Trophoblast cell (in vitro differentiated cells and primary cell): Measurements from ENCODE around the gene KIF25.

ENCODE experiments used
- DNase-seq, 2 donors: peaks; one replicate each; pipeline ENCODE4 v3.0.0-alpha.2; 2016
- H2AFZ ChIP-seq: 2 replicates; pipeline ENCODE4 v1.6.1; 2013; ENCODE audit warnings: low read length, moderate library complexity, mild to moderate bottlenecking; ENCODE audit not compliant: insufficient read depth, poor library complexity
- H2AK5ac ChIP-seq: 2 replicates; pipeline ENCODE4 v1.6.1; 2013; ENCODE audit warnings: mild to moderate bottlenecking, low read length
- H2BK120ac ChIP-seq: 2 replicates; pipeline ENCODE4 v1.6.1; 2013; ENCODE audit warnings: low read length, mild to moderate bottlenecking, moderate library complexity; ENCODE audit not compliant: insufficient read depth, poor library complexity
- H2BK12ac ChIP-seq: 2 replicates; pipeline ENCODE4 v1.6.1; 2013; ENCODE audit warnings: mild to moderate bottlenecking, low read length, moderate library complexity
- H2BK5ac ChIP-seq: 2 replicates; pipeline ENCODE4 v1.6.1; 2013; ENCODE audit warnings: low read length, low read depth, moderate library complexity, mild to moderate bottlenecking; ENCODE audit not compliant: poor library complexity
- H3K14ac ChIP-seq: 2 replicates; pipeline ENCODE4 v1.6.1; 2013; ENCODE audit warnings: mild to moderate bottlenecking, low read length
- H3K18ac ChIP-seq: 2 replicates; pipeline ENCODE4 v1.6.1; 2013; ENCODE audit warnings: mild to moderate bottlenecking, low read length
- H3K23ac ChIP-seq: 2 replicates; pipeline ENCODE4 v1.6.1; 2013; ENCODE audit warnings: low read length
- H3K27ac ChIP-seq: 2 replicates; pipeline ENCODE4 v1.5.1; 2013; ENCODE audit warnings: low read depth, mild to moderate bottlenecking, inconsistent platforms, low read length, moderate library complexity
- H3K27me3 ChIP-seq: 2 replicates; pipeline ENCODE4 v1.6.1; 2013; ENCODE audit warnings: inconsistent platforms, mild to moderate bottlenecking, low read length, moderate library complexity; ENCODE audit not compliant: insufficient read depth
- H3K36me3 ChIP-seq, 2 experiments: 1 replicate in 1 of 2; 2 replicates in 1 of 2; pipeline ENCODE4 v1.6.1; 2013; ENCODE audit warnings: low read length in 2 of 2, mild to moderate bottlenecking in 2 of 2, moderate library complexity in 1 of 2; ENCODE audit not compliant: insufficient read depth in 2 of 2, control insufficient read depth in 1 of 2
- H3K4ac ChIP-seq: 2 replicates; pipeline ENCODE4 v1.6.1; 2013; ENCODE audit warnings: low read depth, mild to moderate bottlenecking, low read length, moderate library complexity
- H3K4me1 ChIP-seq, 2 experiments: 1 replicate in 1 of 2; 2 replicates in 1 of 2; pipeline ENCODE4 v1.6.1; 2013; ENCODE audit warnings: low read length in 2 of 2, mild to moderate bottlenecking in 2 of 2, moderate library complexity in 1 of 2; ENCODE audit not compliant: insufficient read depth in 2 of 2, control insufficient read depth in 1 of 2
- H3K4me2 ChIP-seq: 2 replicates; pipeline ENCODE4 v1.6.1; 2013; ENCODE audit warnings: inconsistent platforms, mild to moderate bottlenecking, low read length, moderate library complexity
- H3K4me3 ChIP-seq: 2 replicates; pipeline ENCODE4 v1.5.1; 2013; ENCODE audit warnings: mild to moderate bottlenecking, low read depth, low read length, inconsistent platforms
- H3K79me1 ChIP-seq: one replicate; pipeline ENCODE4 v1.6.1; 2013; ENCODE audit warnings: low read length
- H3K79me2 ChIP-seq: 2 replicates; pipeline ENCODE4 v1.6.1; 2013; ENCODE audit warnings: low read length, mild to moderate bottlenecking; ENCODE audit not compliant: control insufficient read depth, insufficient read depth, poor library complexity
- H3K9ac ChIP-seq: 2 replicates; pipeline ENCODE4 v1.6.1; 2013; ENCODE audit warnings: mild to moderate bottlenecking, low read length
- H3K9me3 ChIP-seq: 2 replicates; pipeline ENCODE4 v1.6.1; 2013; ENCODE audit warnings: low read depth, mild to moderate bottlenecking, control low read depth, inconsistent platforms, low read length; ENCODE audit not compliant: insufficient read depth
- H4K12ac ChIP-seq: 2 replicates; pipeline ENCODE4 v1.6.1; 2013; ENCODE audit warnings: low read depth, mild to moderate bottlenecking, low read length, moderate library complexity
- H4K8ac ChIP-seq: 2 replicates; pipeline ENCODE4 v1.6.1; 2013; ENCODE audit warnings: low read depth, mild to moderate bottlenecking, low read length, moderate library complexity
- H4K91ac ChIP-seq: one replicate; pipeline ENCODE4 v1.6.1; 2013; ENCODE audit warnings: low read depth, mild to moderate bottlenecking, low read length, moderate library complexity
- WGBS: extraction: QIAGEN DNeasy Blood & Tissue Kit; methylation state at CpG from one replicate; pipeline ENCODE4 v1.1.7; 2013; ENCODE audit warnings: missing lambda C conversion rate; ENCODE audit not compliant: insufficient read length, insufficient coverage; ENCODE audit errors: extremely low coverage; 5-methylcytosine and 5-hydroxymethylcytosine counted together

KIF25 gene

GRCh38 chr6:168092541-168092940 lies 95.1 kb downstream of the KIF25 start:
- H3K23ac ChIP-seq, result no peak overlapping the region
- no peak overlapping the region for H3K18ac ChIP-seq
- no peaks in the 10 kb centered on the region for H3K36me3 ChIP-seq
- no peak overlapping the region for H2AK5ac ChIP-seq
- no peak overlapping the region for H3K4me2 ChIP-seq
- H4K12ac ChIP-seq, result no peak overlapping the region
- H2AFZ ChIP-seq, result no peak overlapping the region
- H2BK12ac ChIP-seq, result no peak overlapping the region
- no peak overlapping the region for H3K27ac ChIP-seq
- peaks cover 3% of the 10 kb centered on the region for H3K9me3 ChIP-seq
- peaks cover 4% of the 10 kb centered on the region for H3K79me1 ChIP-seq
- peaks cover 13 to 15% of the 10 kb centered on the region in 2 experiments for H3K4me1 ChIP-seq
- H4K91ac ChIP-seq, result no peak overlapping the region
- H3K4ac ChIP-seq, result no peak overlapping the region
- no CpG with 5 or more reads among the region's 8 CpGs for WGBS
- no peak overlapping the region for H3K4me3 ChIP-seq
- no peak for DNase-seq
- no peak overlapping the region for H3K9ac ChIP-seq
- H2BK5ac ChIP-seq, result no peak overlapping the region
- no peaks in the 10 kb centered on the region for H3K79me2 ChIP-seq
- H2BK120ac ChIP-seq, result no peak overlapping the region
- H3K14ac ChIP-seq, result no peak overlapping the region
- H3K27me3 ChIP-seq, result no peaks in the 10 kb centered on the region
- no peak overlapping the region for H4K8ac ChIP-seq

GRCh38 chr6:168093071-168093505 lies 95.6 kb downstream of the KIF25 start:
- Histone ChIP-seq H2BK12ac (no peak overlapping the region), H3K27me3 (no peaks in the 10 kb centered on the region), H2AK5ac (no peak overlapping the region), H3K36me3 (no peaks in the 10 kb centered on the region), H3K4ac (no peak overlapping the region), H2BK120ac (no peak overlapping the region), H3K4me2 (no peak overlapping the region), H4K12ac (no peak overlapping the region), H3K79me1 (no peaks in the 10 kb centered on the region), H2BK5ac (no peak overlapping the region), H3K9me3 (peaks cover 3% of the 10 kb centered on the region), H3K4me1 (peaks cover 8 to 10% of the 10 kb centered on the region in 2 experiments), H3K79me2 (no peaks in the 10 kb centered on the region), H2AFZ (no peak overlapping the region), H4K91ac (no peak overlapping the region), H3K18ac (no peak overlapping the region), H3K27ac (no peak overlapping the region), H3K9ac (no peak overlapping the region), H4K8ac (no peak overlapping the region), H3K23ac (no peak overlapping the region), H3K14ac (no peak overlapping the region), H3K4me3 (no peak overlapping the region)
- no peak for DNase-seq
- no CpG with 5 or more reads among the region's 12 CpGs for WGBS

- no peak overlapping the region for H2BK120ac ChIP-seq
- H3K4me3 ChIP-seq, result no peak overlapping the region
- H2BK5ac ChIP-seq, result no peak overlapping the region
- H3K79me2 ChIP-seq, result no peaks in the 10 kb centered on the region
- H2AFZ ChIP-seq, result no peak overlapping the region
- no peak overlapping the region for H3K4me2 ChIP-seq
- no peak overlapping the region for H3K23ac ChIP-seq
- no peaks in the 10 kb centered on the region for H3K27me3 ChIP-seq
- no peak overlapping the region for H4K12ac ChIP-seq
- H3K4me1 ChIP-seq, result peaks cover 4 to 5% of the 10 kb centered on the region in 2 experiments
- no peak overlapping the region for H3K27ac ChIP-seq
- no peak overlapping the region for H3K14ac ChIP-seq
- no peak overlapping the region for H3K9ac ChIP-seq
- peaks cover 3% of the 10 kb centered on the region for H3K9me3 ChIP-seq
- H4K8ac ChIP-seq, result no peak overlapping the region
- H2AK5ac ChIP-seq, result no peak overlapping the region
- H3K18ac ChIP-seq, result no peak overlapping the region
- H3K79me1 ChIP-seq, result no peaks in the 10 kb centered on the region
- H3K4ac ChIP-seq, result no peak overlapping the region
- no peaks in the 10 kb centered on the region for H3K36me3 ChIP-seq
- DNase-seq, result no peak
- no peak overlapping the region for H2BK12ac ChIP-seq
- H4K91ac ChIP-seq, result no peak overlapping the region
- WGBS, result no CpG with 5 or more reads among the region's 11 CpGs
Observed at GRCh38 chr6:168093634-168094033, 96.2 kb downstream of the KIF25 start.
